Measurements from ENCODE around the gene CAST. TPM values are rescaled to one million over a fixed set of nuclear protein-coding genes. Genes with fewer than 3 reads are reported as not detected.
A peak's percentile ranks its signal among the peaks of the same experiment; 100 is the strongest.
"Not testable (repeated sequence)": the region's sequence is repeated elsewhere in the genome, so short reads cannot be mapped to it uniquely, and the experiment has no call there.

CAST gene
- total RNA-seq, 1 experiment from 2014 or later, result 12.0 TPM

- H3K27me3 ChIP-seq (ENCODE audit: control insufficient read depth, insufficient read depth, low read length), result no peaks in the 10 kb centered on the region
- no peak for DNase-seq
- no peaks in the 10 kb centered on the region for H3K36me3 ChIP-seq (replicated peaks; ENCODE audit: control insufficient read depth, insufficient read depth, low read length)
- H3K4me3 ChIP-seq (ENCODE audit: insufficient read depth, low read depth, low read length), result no peak overlapping the region
Measured at GRCh38 chr5:96721351-96721977, 59.3 kb downstream of the CAST start.

GRCh38 chr5:96725257-96725656, 63.1 kb downstream of the CAST start:
- Histone ChIP-seq H3K27me3 (ENCODE audit: control insufficient read depth, insufficient read depth, low read length) (no peaks in the 10 kb centered on the region), H3K4me3 (ENCODE audit: insufficient read depth, low read depth, low read length) (no peak overlapping the region), H3K36me3 (replicated peaks; ENCODE audit: control insufficient read depth, insufficient read depth, low read length) (no peaks in the 10 kb centered on the region)
- no peak for DNase-seq

GRCh38 chr5:96726802-96727201, 64.6 kb downstream of the CAST start:
- Histone ChIP-seq H3K36me3 (replicated peaks; ENCODE audit: control insufficient read depth, insufficient read depth, low read length) (no peaks in the 10 kb centered on the region), H3K27me3 (ENCODE audit: control insufficient read depth, insufficient read depth, low read length) (no peaks in the 10 kb centered on the region), H3K4me3 (ENCODE audit: insufficient read depth, low read depth, low read length) (no peak overlapping the region)
- DNase-seq, result no peak

- Histone ChIP-seq H3K4me3 (ENCODE audit: insufficient read depth, low read depth, low read length) (no peak overlapping the region), H3K27me3 (ENCODE audit: control insufficient read depth, insufficient read depth, low read length) (no peaks in the 10 kb centered on the region), H3K36me3 (replicated peaks; ENCODE audit: control insufficient read depth, insufficient read depth, low read length) (no peaks in the 10 kb centered on the region)
- DNase-seq, result no peak
Measured at GRCh38 chr5:96729156-96729555, 67.0 kb downstream of the CAST start.

- H3K4me3 ChIP-seq (ENCODE audit: insufficient read depth, low read depth, low read length), result no peak overlapping the region
- no peaks in the 10 kb centered on the region for H3K36me3 ChIP-seq (replicated peaks; ENCODE audit: control insufficient read depth, insufficient read depth, low read length)
- DNase-seq, result no peak
- no peaks in the 10 kb centered on the region for H3K27me3 ChIP-seq (ENCODE audit: control insufficient read depth, insufficient read depth, low read length)
Measured at GRCh38 chr5:96730586-96730985, 68.4 kb downstream of the CAST start.

- DNase-seq, result peak; percentile 27
- no peaks in the 10 kb centered on the region for H3K27me3 ChIP-seq (ENCODE audit: control insufficient read depth, insufficient read depth, low read length)
- H3K36me3 ChIP-seq (replicated peaks; ENCODE audit: control insufficient read depth, insufficient read depth, low read length), result no peaks in the 10 kb centered on the region
- H3K4me3 ChIP-seq (ENCODE audit: insufficient read depth, low read depth, low read length), result no peak overlapping the region
Measured at GRCh38 chr5:96733771-96734500, 71.8 kb downstream of the CAST start.

GRCh38 chr5:96734871-96735325, 72.7 kb downstream of the CAST start:
- no peak for DNase-seq
- H3K36me3 ChIP-seq (replicated peaks; ENCODE audit: control insufficient read depth, insufficient read depth, low read length), result no peaks in the 10 kb centered on the region
- no peaks in the 10 kb centered on the region for H3K27me3 ChIP-seq (ENCODE audit: control insufficient read depth, insufficient read depth, low read length)
- no peak overlapping the region for H3K4me3 ChIP-seq (ENCODE audit: insufficient read depth, low read depth, low read length)

GRCh38 chr5:96736937-96737336, 74.8 kb downstream of the CAST start:
- H3K27me3 ChIP-seq (ENCODE audit: control insufficient read depth, insufficient read depth, low read length), result no peaks in the 10 kb centered on the region
- DNase-seq, result no peak
- no peak overlapping the region for H3K4me3 ChIP-seq (ENCODE audit: insufficient read depth, low read depth, low read length)
- H3K36me3 ChIP-seq (replicated peaks; ENCODE audit: control insufficient read depth, insufficient read depth, low read length), result 0 out of 2 replicates have a peak, but pooled peaks cover 2% of the 10 kb centered on the region

GRCh38 chr5:96741106-96741505, 78.9 kb downstream of the CAST start:
- Histone ChIP-seq H3K27me3 (ENCODE audit: control insufficient read depth, insufficient read depth, low read length) (no peaks in the 10 kb centered on the region), H3K4me3 (ENCODE audit: insufficient read depth, low read depth, low read length) (no peak overlapping the region), H3K36me3 (replicated peaks; ENCODE audit: control insufficient read depth, insufficient read depth, low read length) (0 out of 2 replicates have a peak, but pooled peaks cover 2% of the 10 kb centered on the region)
- DNase-seq, result no peak

GRCh38 chr5:96741891-96742309, 79.7 kb downstream of the CAST start:
- 0 out of 2 replicates have a peak, but pooled peaks cover 2% of the 10 kb centered on the region for H3K36me3 ChIP-seq (replicated peaks; ENCODE audit: control insufficient read depth, insufficient read depth, low read length)
- no peaks in the 10 kb centered on the region for H3K27me3 ChIP-seq (ENCODE audit: control insufficient read depth, insufficient read depth, low read length)
- no peak overlapping the region for H3K4me3 ChIP-seq (ENCODE audit: insufficient read depth, low read depth, low read length)
- no peak for DNase-seq

GRCh38 chr5:96742538-96742937, 80.4 kb downstream of the CAST start:
- no peak for DNase-seq
- Histone ChIP-seq H3K4me3 (ENCODE audit: insufficient read depth, low read depth, low read length) (no peak overlapping the region), H3K36me3 (replicated peaks; ENCODE audit: control insufficient read depth, insufficient read depth, low read length) (0 out of 2 replicates have a peak, but pooled peaks cover 2% of the 10 kb centered on the region), H3K27me3 (ENCODE audit: control insufficient read depth, insufficient read depth, low read length) (no peaks in the 10 kb centered on the region)

- Histone ChIP-seq H3K36me3 (replicated peaks; ENCODE audit: control insufficient read depth, insufficient read depth, low read length) (0 out of 2 replicates have a peak, but pooled peaks cover 2% of the 10 kb centered on the region), H3K4me3 (ENCODE audit: insufficient read depth, low read depth, low read length) (no peak overlapping the region), H3K27me3 (ENCODE audit: control insufficient read depth, insufficient read depth, low read length) (no peaks in the 10 kb centered on the region)
- DNase-seq, result no peak
Measured at GRCh38 chr5:96743065-96743768, 81.0 kb downstream of the CAST start.

GRCh38 chr5:96743805-96744204, 81.6 kb downstream of the CAST start:
- H3K36me3 ChIP-seq (replicated peaks; ENCODE audit: control insufficient read depth, insufficient read depth, low read length), result 0 out of 2 replicates have a peak, but pooled peaks cover 2% of the 10 kb centered on the region
- DNase-seq, result no peak
- no peaks in the 10 kb centered on the region for H3K27me3 ChIP-seq (ENCODE audit: control insufficient read depth, insufficient read depth, low read length)

GRCh38 chr5:96744218-96744617, 82.0 kb downstream of the CAST start:
- not testable (repeated sequence) for H3K4me3 ChIP-seq (ENCODE audit: insufficient read depth, low read depth, low read length); DNase-seq; H3K27me3 ChIP-seq (ENCODE audit: control insufficient read depth, insufficient read depth, low read length); H3K36me3 ChIP-seq (replicated peaks; ENCODE audit: control insufficient read depth, insufficient read depth, low read length)

More at GRCh38 chr5:96743805-96744204, 81.6 kb downstream of the CAST start:
- H3K4me3 ChIP-seq (ENCODE audit: insufficient read depth, low read depth, low read length), result no peak overlapping the region

Data from H7 (cell line).